GM12801 (cell line): Measurements from ENCODE around the gene ZNF106.

Experiments used
- CTCF ChIP-seq: IDR thresholded peaks from one replicate; pipeline ENCODE4 v1.5.1; 2011; ENCODE audit warnings: control low read depth; ENCODE audit not compliant: insufficient read length; ENCODE audit errors: extremely low read depth

The ZNF106 gene

GRCh38 chr15:42494998-42495360, 4.0 kb upstream of the ZNF106 start:
- no peak for TF ChIP-seq CTCF

- no peak for TF ChIP-seq CTCF
Measured at GRCh38 chr15:42493679-42494078, 2.7 kb upstream of the ZNF106 start.

GRCh38 chr15:42491539-42492225, 741 bp upstream of the ZNF106 start:
- no peak for TF ChIP-seq CTCF

GRCh38 chr15:42490291-42490670, 660 bp downstream of the ZNF106 start:
- TF ChIP-seq CTCF, result no peak

GRCh38 chr15:42483677-42484076, 7.3 kb downstream of the ZNF106 start:
- no peak for TF ChIP-seq CTCF

GRCh38 chr15:42482701-42483100, 8.2 kb downstream of the ZNF106 start:
- no peak for TF ChIP-seq CTCF

GRCh38 chr15:42474827-42475226, 16.1 kb downstream of the ZNF106 start:
- no peak for TF ChIP-seq CTCF

- no peak for TF ChIP-seq CTCF
Measured at GRCh38 chr15:42471002-42471401, 19.9 kb downstream of the ZNF106 start.
